PC-9 (cell line): Measurements from ENCODE around the gene SDK1.

ENCODE experiments used
- CTCF ChIP-seq: fragments of 200-600 bp; sonication (generic); conservative IDR thresholded peaks from 2 replicates; pipeline ENCODE4 v1.6.1; 2017; ENCODE audit warnings: mixed run types, antibody characterized with exemption, mild to moderate bottlenecking, moderate library complexity
- EZH2 ChIP-seq: fragments of 200-600 bp; sonication (generic); IDR thresholded peaks from 2 replicates; pipeline ENCODE4 v1.8.0; 2017; ENCODE audit warnings: antibody characterized with exemption, low read depth

- TF ChIP-seq CTCF: no peak
- no peak for TF ChIP-seq EZH2
These were observed 888.1 kb downstream of the SDK1 start for GRCh38 chr7:4189131-4189570.
